DMS153 (cell line): ENCODE data around the gene LGALS7.
"Not testable (repeated sequence)": the region's sequence is repeated elsewhere in the genome, so short reads cannot be mapped to it uniquely, and the experiment has no call there.

Experiments used
- DNase-seq: peaks from one replicate; lab custom pipeline; 2025; lab: John Stamatoyannopoulos, UW

Gene LGALS7

DNA sequence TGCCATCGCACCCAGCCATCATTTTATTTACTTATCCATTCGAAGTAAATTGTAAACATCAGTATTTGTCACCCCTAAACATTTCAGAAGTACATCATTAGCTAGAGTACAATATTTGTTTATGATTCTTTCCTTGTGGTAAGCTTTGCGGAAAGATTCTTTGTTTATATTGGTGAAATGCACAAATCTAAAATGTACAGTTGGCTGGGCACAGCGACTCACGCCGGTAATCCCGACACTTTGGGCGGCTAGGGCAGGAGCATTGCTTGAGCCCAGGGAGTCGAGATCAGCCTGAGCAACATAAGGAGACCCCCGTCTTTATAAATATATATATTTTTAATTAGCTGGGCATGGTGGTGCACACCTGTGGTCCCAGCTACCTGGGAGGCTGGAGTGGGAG is 25.8 kb upstream of the LGALS7 start:
- no peak for DNase-seq

DNA sequence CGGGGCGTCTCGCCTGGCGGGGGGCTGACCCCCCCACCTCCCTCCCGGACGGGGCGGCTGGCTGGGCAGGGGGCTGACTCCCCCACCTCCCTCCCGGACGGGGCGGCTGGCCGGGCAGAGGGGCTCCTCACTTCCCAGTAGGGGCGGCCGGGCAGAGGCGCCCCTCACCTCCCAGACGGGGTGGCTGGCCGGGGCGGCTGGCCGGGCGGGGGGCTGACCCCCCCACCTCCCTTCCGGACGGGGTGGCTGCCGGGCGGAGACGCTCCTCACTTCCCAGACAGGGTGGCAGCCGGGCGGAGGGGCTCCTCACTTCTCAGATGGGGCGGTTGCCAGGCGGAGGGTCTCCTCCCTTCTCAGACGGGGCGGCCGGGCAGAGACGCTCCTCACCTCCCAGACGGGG is 24.5 kb upstream of the LGALS7 start:
- not testable (repeated sequence) for DNase-seq

DNA sequence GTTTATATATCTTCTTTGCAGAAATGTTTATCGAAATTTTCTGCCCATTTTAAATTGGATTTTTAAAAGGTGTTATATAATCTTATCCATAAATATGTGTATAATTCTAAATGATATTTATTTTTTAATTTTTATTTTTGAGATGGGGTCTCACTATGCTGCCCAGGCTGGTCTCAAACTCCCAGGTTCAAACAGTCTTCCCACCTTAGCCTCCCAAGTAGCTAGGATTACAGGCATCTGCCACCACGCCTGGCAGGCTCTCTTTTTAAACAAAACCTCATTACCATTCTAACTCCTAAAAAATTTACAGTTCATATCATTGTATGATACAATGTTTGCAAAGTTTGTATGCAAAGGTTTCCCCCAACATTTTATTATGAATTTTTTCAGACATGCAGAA is 22.8 kb upstream of the LGALS7 start:
- no peak for DNase-seq

GRCh38 chr19:38795549-38795948 is 22.2 kb upstream of the LGALS7 start:
- DNase-seq: no peak

- no peak for DNase-seq
Measured at GRCh38 chr19:38793671-38794070, 20.4 kb upstream of the LGALS7 start.

DNA sequence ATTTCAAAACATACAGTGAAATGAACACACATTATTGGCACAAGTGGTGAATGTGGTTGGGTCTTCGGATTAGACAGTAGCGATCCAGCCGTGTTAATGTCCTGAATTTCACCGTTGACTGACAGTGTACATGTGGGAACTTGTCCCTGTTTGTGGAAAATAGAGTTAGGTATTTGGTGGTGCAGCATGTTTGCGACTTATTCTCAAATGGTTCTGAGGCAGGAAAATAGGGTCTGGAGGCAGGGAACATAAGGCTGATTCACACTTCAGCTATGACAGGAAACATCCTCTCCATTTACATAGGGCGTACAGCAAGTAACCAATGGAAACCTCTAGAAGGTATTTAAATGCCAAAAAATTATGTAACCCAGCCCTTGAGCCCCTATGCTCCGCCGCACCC is 19.9 kb upstream of the LGALS7 start:
- DNase-seq: no peak

- no peak for DNase-seq
Measured at GRCh38 chr19:38792250-38793111, 19.2 kb upstream of the LGALS7 start.

DNA sequence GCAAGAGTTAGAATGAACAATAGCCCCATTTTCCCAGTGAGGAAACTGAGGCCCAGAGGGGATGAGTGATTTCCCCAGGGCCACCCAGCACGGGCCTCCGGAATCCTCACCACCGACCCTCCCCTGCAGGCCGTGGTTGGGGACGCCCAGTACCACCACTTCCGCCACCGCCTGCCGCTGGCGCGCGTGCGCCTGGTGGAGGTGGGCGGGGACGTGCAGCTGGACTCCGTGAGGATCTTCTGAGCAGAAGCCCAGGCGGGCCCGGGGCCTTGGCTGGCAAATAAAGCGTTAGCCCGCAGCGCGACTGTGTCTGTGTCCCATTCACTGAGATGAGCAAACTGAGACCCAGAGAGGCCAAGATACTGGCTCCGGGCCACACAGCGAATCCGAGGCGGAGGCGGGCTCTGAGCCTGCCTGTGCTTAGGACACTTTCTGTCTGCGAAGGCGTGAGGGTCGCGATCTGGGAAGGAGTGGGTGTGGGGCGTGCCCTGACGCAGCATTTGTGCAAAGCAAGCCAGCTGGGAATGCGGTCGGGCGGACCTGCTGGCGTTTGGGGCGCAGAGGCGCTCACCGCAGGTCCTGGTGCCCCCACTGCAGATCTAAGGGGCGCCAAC is 18.2 kb upstream of the LGALS7 start:
- DNase-seq: not testable (repeated sequence)

DNA sequence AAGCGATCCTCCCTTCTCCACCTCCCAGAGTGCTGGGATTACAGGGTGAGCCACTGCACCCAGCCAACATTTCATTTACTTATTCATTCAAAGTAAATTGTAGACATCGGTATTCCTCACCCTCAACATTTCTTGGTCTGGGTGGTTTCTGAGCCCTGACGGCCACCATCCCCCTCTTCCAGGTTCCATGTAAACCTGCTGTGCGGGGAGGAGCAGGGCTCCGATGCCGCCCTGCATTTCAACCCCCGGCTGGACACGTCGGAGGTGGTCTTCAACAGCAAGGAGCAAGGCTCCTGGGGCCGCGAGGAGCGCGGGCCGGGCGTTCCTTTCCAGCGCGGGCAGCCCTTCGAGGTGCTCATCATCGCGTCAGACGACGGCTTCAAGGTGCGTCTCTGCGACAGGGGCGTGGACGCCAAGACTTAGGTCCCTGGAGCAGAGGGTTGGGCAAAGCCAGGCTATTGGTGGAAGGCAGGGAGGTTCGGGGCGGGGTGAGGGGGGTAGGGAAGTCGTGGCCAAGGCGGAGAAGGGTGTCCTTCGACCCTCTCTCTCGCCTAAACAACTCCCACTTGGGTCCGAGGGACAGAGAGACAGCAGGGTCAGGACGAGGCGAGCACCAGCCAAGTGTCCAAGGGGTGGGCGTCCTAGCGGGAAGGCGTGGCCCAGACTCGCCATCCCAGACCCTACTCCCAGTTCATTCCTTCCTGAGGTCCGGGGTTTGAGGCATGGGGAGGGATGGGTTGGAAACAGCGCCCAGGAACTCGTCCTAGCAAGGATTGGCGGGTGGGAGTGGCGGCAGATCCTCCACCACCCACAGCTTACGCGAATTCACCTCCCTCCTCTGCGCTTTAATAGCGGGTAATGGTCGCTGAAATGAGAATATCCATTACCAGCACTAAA is 17.4 kb upstream of the LGALS7 start:
- DNase-seq: not testable (repeated sequence)

DNA sequence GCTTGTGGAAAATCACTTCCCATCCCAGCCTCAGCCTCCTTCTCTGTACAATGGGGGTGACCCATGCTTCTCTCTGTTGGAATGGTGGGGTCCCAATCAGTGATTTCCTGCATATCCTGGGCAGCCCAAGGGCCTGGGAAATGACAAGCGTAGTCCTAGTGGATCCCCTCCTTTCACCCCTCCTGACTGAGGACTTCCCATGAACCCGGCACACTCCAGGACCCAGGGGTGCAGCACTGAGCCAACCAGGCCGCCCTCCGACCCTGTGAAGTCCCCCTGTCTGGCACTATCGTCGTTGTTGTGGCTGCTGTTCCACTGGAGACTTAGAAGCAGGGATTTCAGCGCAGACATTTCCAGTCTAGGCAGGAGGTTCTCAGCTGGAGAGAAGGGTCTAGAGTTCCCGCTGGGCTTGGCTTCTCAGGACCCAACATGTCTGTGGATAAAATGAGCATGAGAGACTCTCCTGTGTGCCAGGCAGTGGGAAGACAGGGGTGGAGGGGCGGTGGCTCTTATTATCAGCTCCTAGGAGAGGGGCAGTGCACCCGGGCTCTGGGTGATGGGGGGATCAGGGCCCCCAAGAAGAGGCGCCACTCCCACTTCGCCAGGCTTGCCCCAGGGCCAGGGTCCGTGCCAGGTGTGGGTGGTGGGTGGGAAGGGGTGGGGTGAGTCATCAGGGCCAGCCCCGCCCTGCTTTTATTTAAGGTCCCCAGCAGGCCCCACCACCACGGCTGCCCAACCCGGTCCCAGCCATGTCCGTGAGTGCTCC is 15.3 kb upstream of the LGALS7 start, which contains the start of gene LGALS7B:
LGALS7B (plus strand) TSS at position 723 of the 766 bp plus-strand sequence; CDS start at position 750, 27 bp downstream.
- DNase-seq: no peak

DNA sequence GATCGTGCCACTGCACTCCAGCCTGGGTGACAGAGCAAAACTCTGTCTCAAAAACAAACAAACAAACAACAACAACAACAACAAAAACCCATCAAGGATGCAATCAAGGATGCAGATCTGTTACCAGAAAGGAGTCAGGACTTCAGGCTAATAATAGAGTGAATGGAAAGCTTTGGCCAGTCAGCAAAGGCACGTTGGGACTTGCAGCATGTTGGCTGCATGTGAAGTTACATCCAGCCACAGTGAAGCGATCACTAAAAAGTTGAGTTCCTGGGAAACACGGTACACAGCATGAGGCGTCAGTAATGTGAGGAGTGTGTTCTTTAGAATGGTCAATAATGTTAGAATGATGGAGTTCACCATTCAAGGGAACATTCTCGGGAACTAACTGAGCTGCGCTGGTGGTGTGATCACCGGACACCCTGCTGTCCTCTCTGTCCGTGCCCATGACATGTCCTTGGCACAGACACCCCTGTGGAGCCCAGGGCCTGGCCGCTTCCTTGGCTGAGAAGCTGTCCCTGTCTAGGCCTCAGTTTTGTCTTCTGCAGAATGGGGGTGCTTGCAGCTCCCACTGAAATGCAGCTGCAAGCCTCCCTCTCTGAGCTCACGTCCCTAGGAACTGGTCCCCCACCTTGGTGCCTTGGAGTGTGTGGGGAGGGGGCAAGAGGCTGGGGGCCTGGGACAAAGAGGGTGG is 13.4 kb upstream of the LGALS7 start:
- DNase-seq: no peak

- not testable (repeated sequence) for DNase-seq
Measured at GRCh38 chr19:38786061-38786460, 12.7 kb upstream of the LGALS7 start.

GRCh38 chr19:38785187-38785699 is 11.9 kb upstream of the LGALS7 start:
- DNase-seq: no peak

GRCh38 chr19:38784224-38784623 is 10.9 kb upstream of the LGALS7 start:
- DNase-seq: no peak

DNA sequence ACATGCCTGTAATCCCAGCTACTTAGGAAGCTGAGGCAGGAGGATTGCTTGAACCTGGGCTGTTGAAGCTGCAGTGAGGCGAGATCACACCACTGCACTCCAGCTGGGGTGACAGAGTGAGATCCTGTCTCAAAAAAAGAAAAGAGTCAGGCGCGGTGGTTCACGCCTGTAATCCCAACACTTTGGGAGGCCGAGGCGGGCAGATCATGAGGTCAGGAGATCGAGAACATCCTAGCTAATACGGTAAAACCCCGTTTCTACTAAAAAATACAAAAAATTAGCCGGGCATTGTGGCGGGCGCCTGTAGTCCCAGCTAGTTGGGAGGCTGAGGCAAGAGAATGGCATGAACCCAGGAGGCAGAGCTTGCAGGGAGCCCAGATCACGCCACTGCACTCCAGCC is 8.9 kb upstream of the LGALS7 start:
- DNase-seq: not testable (repeated sequence)

GRCh38 chr19:38781058-38781457 is 7.7 kb upstream of the LGALS7 start:
- no peak for DNase-seq

- DNase-seq: no peak
Measured at GRCh38 chr19:38780443-38780842, 7.1 kb upstream of the LGALS7 start.

- DNase-seq: no peak
Measured at GRCh38 chr19:38778733-38779132, 5.4 kb upstream of the LGALS7 start.

- no peak for DNase-seq
Measured at GRCh38 chr19:38774181-38774950, 1.0 kb upstream of the LGALS7 start.

- not testable (repeated sequence) for DNase-seq
Measured at GRCh38 chr19:38771569-38771968, 1.7 kb downstream of the LGALS7 start.
